H9 (cell line): Measurements from ENCODE around the gene TRPV6. TPM values are rescaled to one million over a fixed set of nuclear protein-coding genes. Genes with fewer than 3 reads are reported as not detected.

ENCODE experiments used
- DNase-seq: peaks from one replicate; pipeline ENCODE4 v3.0.0-alpha.2; 2017
- H2AFZ ChIP-seq: one replicate; pipeline ENCODE4 v1.6.1; 2013; ENCODE audit warnings: mild to moderate bottlenecking, low read length, control low read depth, moderate library complexity
- H2AK5ac ChIP-seq: 2 replicates; pipeline ENCODE4 v1.6.1; 2013; ENCODE audit warnings: low read length, control low read depth, mixed read lengths; ENCODE audit not compliant: insufficient read length
- H2BK120ac ChIP-seq: one replicate; pipeline ENCODE4 v1.6.1; 2013; ENCODE audit warnings: low read depth, mild to moderate bottlenecking, low read length, control low read depth, inconsistent platforms; ENCODE audit not compliant: poor library complexity, severe bottlenecking
- H2BK12ac ChIP-seq: 2 replicates; pipeline ENCODE4 v1.6.1; 2013; ENCODE audit warnings: low read length, control low read depth, mixed read lengths, low read depth; ENCODE audit not compliant: insufficient read length
- H2BK15ac ChIP-seq: 2 replicates; pipeline ENCODE4 v1.6.1; 2013; ENCODE audit warnings: low read depth, low read length, control low read depth
- H2BK20ac ChIP-seq: one replicate; pipeline ENCODE4 v1.6.1; 2013; ENCODE audit warnings: low read depth, mild to moderate bottlenecking, low read length, control low read depth, inconsistent platforms; ENCODE audit not compliant: poor library complexity, severe bottlenecking
- H2BK5ac ChIP-seq: 2 replicates; pipeline ENCODE4 v1.6.1; 2013; ENCODE audit warnings: low read length, control low read depth, mixed read lengths; ENCODE audit not compliant: insufficient read length
- H3K14ac ChIP-seq: 2 replicates; pipeline ENCODE4 v1.6.1; 2013; ENCODE audit warnings: low read length, control low read depth; ENCODE audit not compliant: insufficient read depth
- H3K18ac ChIP-seq: 2 replicates; pipeline ENCODE4 v1.6.1; 2013; ENCODE audit warnings: low read depth, mild to moderate bottlenecking, mixed read lengths, low read length, control low read depth; ENCODE audit not compliant: insufficient read length
- H3K23ac ChIP-seq: 2 replicates; pipeline ENCODE4 v1.6.1; 2013; ENCODE audit warnings: low read length, control low read depth, mixed read lengths, low read depth; ENCODE audit not compliant: insufficient read length
- H3K23me2 ChIP-seq: 2 replicates; pipeline ENCODE4 v1.6.1; 2013; ENCODE audit warnings: low read depth, mild to moderate bottlenecking, mixed read lengths, low read length, control low read depth; ENCODE audit not compliant: insufficient read length, poor library complexity, severe bottlenecking
- H3K27ac ChIP-seq: 2 replicates; pipeline ENCODE4 v1.5.1; 2013; ENCODE audit warnings: low read length, control low read depth, mixed read lengths, low read depth; ENCODE audit not compliant: insufficient read length
- H3K27me3 ChIP-seq: 2 replicates; pipeline ENCODE4 v1.6.1; 2013; ENCODE audit warnings: low read length, control low read depth, inconsistent platforms; ENCODE audit not compliant: insufficient read depth
- H3K4ac ChIP-seq: 2 replicates; pipeline ENCODE4 v1.6.1; 2013; ENCODE audit warnings: low read depth, mild to moderate bottlenecking, control low read depth, inconsistent platforms, low read length, moderate library complexity
- H3K4me1 ChIP-seq: 2 replicates; pipeline ENCODE4 v1.6.1; 2013; ENCODE audit warnings: low read length, control low read depth, inconsistent platforms; ENCODE audit not compliant: insufficient read depth
- H3K4me2 ChIP-seq: 2 replicates; pipeline ENCODE4 v1.6.1; 2013; ENCODE audit warnings: low read length, control low read depth, mixed read lengths; ENCODE audit not compliant: insufficient read length, insufficient read depth
- H3K56ac ChIP-seq: 2 replicates; pipeline ENCODE4 v1.6.1; 2013; ENCODE audit warnings: low read depth, mild to moderate bottlenecking, mixed read lengths, low read length, control low read depth; ENCODE audit not compliant: insufficient read length
- H3K79me1 ChIP-seq: 2 replicates; pipeline ENCODE4 v1.6.1; 2013; ENCODE audit warnings: low read depth, mild to moderate bottlenecking, moderate library complexity, low read length, control low read depth, inconsistent platforms; ENCODE audit not compliant: insufficient read depth, poor library complexity, severe bottlenecking
- H3K79me2 ChIP-seq: 2 replicates; pipeline ENCODE4 v1.6.1; 2013; ENCODE audit warnings: low read length, control low read depth, inconsistent platforms; ENCODE audit not compliant: insufficient read depth
- H3K9ac ChIP-seq: 2 replicates; pipeline ENCODE4 v1.6.1; 2013; ENCODE audit warnings: low read length, control low read depth, mixed read lengths; ENCODE audit not compliant: insufficient read length; ENCODE audit errors: extremely low read depth
- H3K9me3 ChIP-seq: one replicate; pipeline ENCODE4 v1.6.1; 2013; ENCODE audit warnings: low read depth, low read length, inconsistent platforms; ENCODE audit not compliant: control insufficient read depth
- H3T11ph ChIP-seq: one replicate; pipeline ENCODE4 v1.6.1; 2013; ENCODE audit warnings: mild to moderate bottlenecking, low read length, control low read depth, inconsistent platforms
- H4K20me1 ChIP-seq: one replicate; pipeline ENCODE4 v1.6.1; 2013; ENCODE audit not compliant: control insufficient read depth, insufficient read length, insufficient read depth
- H4K5ac ChIP-seq: 2 replicates; pipeline ENCODE4 v1.6.1; 2013; ENCODE audit warnings: low read depth, mild to moderate bottlenecking, mixed read lengths, low read length, control low read depth; ENCODE audit not compliant: insufficient read length
- H4K8ac ChIP-seq: replicated peaks from 2 replicates; pipeline ENCODE4 v1.6.1; 2013; ENCODE audit warnings: low read length, control low read depth, mixed read lengths, low read depth; ENCODE audit not compliant: insufficient read length
- H4K91ac ChIP-seq: 2 replicates; pipeline ENCODE4 v1.6.1; 2013; ENCODE audit warnings: low read depth, mild to moderate bottlenecking, moderate library complexity, mixed read lengths, low read length, control low read depth; ENCODE audit not compliant: insufficient read length
- H3K27ac Mint-ChIP-seq, 3 experiments: 2 replicates in 2 of 3; 3 replicates in 1 of 3; pipeline ENCODE4 v1.8.0; 2020 to 2021; ENCODE audit warnings: mixed read lengths in 3 of 3, mild to moderate bottlenecking in 1 of 3, moderate library complexity in 1 of 3
- H3K27me3 Mint-ChIP-seq: 2 replicates; pipeline ENCODE4 v1.8.0; 2021; ENCODE audit warnings: low read depth, mild to moderate bottlenecking, moderate library complexity, mixed read lengths
- H3K36me3 Mint-ChIP-seq, 3 experiments: 2 replicates in 2 of 3; 3 replicates in 1 of 3; pipeline ENCODE4 v1.8.0; 2020 to 2021; ENCODE audit warnings: low read depth in 3 of 3, mixed read lengths in 3 of 3; ENCODE audit not compliant: insufficient read depth in 1 of 3
- H3K4me1 Mint-ChIP-seq, 2 experiments: 2 replicates each; pipeline ENCODE4 v1.8.0; 2020; ENCODE audit warnings: mixed read lengths in 2 of 2
- H3K4me3 Mint-ChIP-seq, 2 experiments: 2 replicates in 1 of 2; 3 replicates in 1 of 2; pipeline ENCODE4 v1.8.0; 2020 to 2021; ENCODE audit warnings: mild to moderate bottlenecking in 2 of 2, mixed read lengths in 2 of 2, moderate library complexity in 1 of 2
- H3K9me3 Mint-ChIP-seq, 2 experiments: 2 replicates in 1 of 2; 3 replicates in 1 of 2; pipeline ENCODE4 v1.8.0; 2020; ENCODE audit warnings: mild to moderate bottlenecking in 2 of 2, mixed read lengths in 2 of 2, moderate library complexity in 1 of 2
- CTCF ChIP-seq: fragments of 200-600 bp; sonication (generic); conservative IDR thresholded peaks from 3 replicates; pipeline ENCODE4 v1.8.0; 2021; ENCODE audit warnings: antibody characterized with exemption, mild to moderate bottlenecking
- WGBS: extraction: QIAGEN DNeasy Blood & Tissue Kit; methylation state at CpG from one replicate; pipeline ENCODE4 v1.1.7; 2013; ENCODE audit warnings: missing lambda C conversion rate, low lambda C conversion rate, mixed read lengths; ENCODE audit not compliant: insufficient read length; ENCODE audit errors: extremely low coverage; 5-methylcytosine and 5-hydroxymethylcytosine counted together
- total RNA-seq: library from RNA; stranded (reverse); gene quantifications from 2 replicates; pipeline ENCODE4 v1.2.1, GENCODE V29; 2021

TRPV6 gene
- total RNA-seq, 1 experiment from 2014 or later = 0.61 TPM

- H2BK20ac ChIP-seq = no peak overlapping the region
- Mint-ChIP-seq H3K4me1 (peaks cover 12 to 13% of the 10 kb centered on the region in 2 experiments), H3K9me3 (no peaks in the 10 kb centered on the region), H3K27ac (no peak overlapping the region), H3K36me3 (peaks cover 0 to 1% (median 0%) of the 10 kb centered on the region in 3 experiments; a peak in 2 of 7 replicates), H3K4me3 (no peak overlapping the region), H3K27me3 (peaks cover 13% of the 10 kb centered on the region; the same call in 1 of the 2 replicates)
- no peak overlapping the region for H3K56ac ChIP-seq
- no peak overlapping the region for H4K8ac ChIP-seq
- peaks cover 3% of the 10 kb centered on the region for H3K23me2 ChIP-seq
- no peak overlapping the region for H3K4me2 ChIP-seq
- no CpG with 5 or more reads among the region's 5 CpGs for WGBS
- H3K18ac ChIP-seq = no peak overlapping the region
- H3K14ac ChIP-seq = no peak overlapping the region
- H4K5ac ChIP-seq = no peak overlapping the region
- H3K27me3 ChIP-seq = no peaks in the 10 kb centered on the region
- H3K23ac ChIP-seq = no peak overlapping the region
- H2BK120ac ChIP-seq = no peak overlapping the region
- no peak overlapping the region for H3K4ac ChIP-seq
- no peak for TF ChIP-seq CTCF
- H3K9ac ChIP-seq = no peak overlapping the region
- no peak overlapping the region for H2BK5ac ChIP-seq
- no peak overlapping the region for H4K91ac ChIP-seq
- no peaks in the 10 kb centered on the region for H3K9me3 ChIP-seq
- H3K27ac ChIP-seq = no peak overlapping the region
- no peak overlapping the region for H2AFZ ChIP-seq
- H2AK5ac ChIP-seq = no peak overlapping the region
- H3K79me1 ChIP-seq = no peaks in the 10 kb centered on the region
- no peak overlapping the region for H2BK12ac ChIP-seq
- no peak overlapping the region for H3T11ph ChIP-seq
- H3K79me2 ChIP-seq = no peaks in the 10 kb centered on the region
- H4K20me1 ChIP-seq = peaks cover 2% of the 10 kb centered on the region
- H3K4me1 ChIP-seq = no peaks in the 10 kb centered on the region; the same call in 1 of the 2 replicates
- H2BK15ac ChIP-seq = no peak overlapping the region
- peak; percentile 13 for DNase-seq
Observed at GRCh38 chr7:142882338-142882678, 3.2 kb downstream of the TRPV6 start.
